H1 (cell line): Measurements from ENCODE around the gene ARID4B. TPM values are rescaled to one million over a fixed set of nuclear protein-coding genes. Genes with fewer than 3 reads are reported as not detected.

Source experiments
- CTCF ChIA-PET: fragments of 300-600 bp; sonication (Branson Sonifier 250); formaldehyde crosslinking; loops from one replicate; lab custom pipeline; 2021; ENCODE audit not compliant: partially characterized antibody; lab: Charles Lee
- POLR2A ChIA-PET: fragments of 300-600 bp; sonication (Branson Sonifier 250); formaldehyde crosslinking; loops from one replicate; lab custom pipeline; 2021; ENCODE audit warnings: inconsistent platforms; ENCODE audit not compliant: partially characterized antibody; lab: Charles Lee
- DNase-seq, 2 experiments: peaks; one replicate each; pipeline versions ENCODE4 v3.0.0 to v3.0.0-alpha.2; 2010 to 2022; ENCODE audit warnings: low spot score in 2 of 2, low read depth in 1 of 2, mixed read lengths in 1 of 2
- FAIRE-seq: peaks from 2 replicates; lab custom pipeline; 2011; peaks lifted over from hg19 to GRCh38; lab: Jason Lieb, UNC
- H2AFZ ChIP-seq: 2 replicates; pipeline ENCODE4 v1.8.1; 2012; ENCODE audit warnings: low read length, inconsistent platforms
- H2AK5ac ChIP-seq: 2 replicates; pipeline ENCODE4 v1.6.1; 2013; ENCODE audit warnings: low read depth, low read length
- H2BK120ac ChIP-seq: replicated peaks from 2 replicates; pipeline ENCODE3; 2013; ENCODE audit warnings: low read depth, low read length, inconsistent platforms
- H2BK12ac ChIP-seq: 2 replicates; pipeline ENCODE4 v1.6.1; 2013; ENCODE audit warnings: low read depth, low read length
- H2BK15ac ChIP-seq: 2 replicates; pipeline ENCODE4 v1.6.1; 2013; ENCODE audit warnings: low read length
- H2BK20ac ChIP-seq: 2 replicates; pipeline ENCODE4 v1.6.1; 2013; ENCODE audit warnings: low read length
- H2BK5ac ChIP-seq: 2 replicates; pipeline ENCODE4 v1.6.1; 2013; ENCODE audit warnings: low read depth, low read length
- H3K14ac ChIP-seq: 2 replicates; pipeline ENCODE4 v1.6.1; 2013; ENCODE audit warnings: inconsistent platforms; ENCODE audit not compliant: insufficient read length
- H3K18ac ChIP-seq: 2 replicates; pipeline ENCODE4 v1.6.1; 2013; ENCODE audit warnings: low read length; ENCODE audit errors: extremely low read depth
- H3K23ac ChIP-seq: 2 replicates; pipeline ENCODE4 v1.6.1; 2013; ENCODE audit warnings: inconsistent platforms; ENCODE audit not compliant: insufficient read length
- H3K23me2 ChIP-seq: 2 replicates; pipeline ENCODE4 v1.6.1; 2013; ENCODE audit warnings: low read depth, low read length
- H3K27ac ChIP-seq: 2 replicates; pipeline ENCODE4 v1.6.1; 2011; ENCODE audit warnings: low read depth, low read length, inconsistent platforms
- H3K27me3 ChIP-seq, 4 experiments: replicated peaks in 1 of 4; 1 replicate in 1 of 4; 2 replicates in 3 of 4; pipeline versions ENCODE4 v1.6.1 to v1.8.1; 2011 to 2013; ENCODE audit warnings: low read length in 3 of 4, mild to moderate bottlenecking in 3 of 4, inconsistent platforms in 2 of 4, mixed read lengths in 2 of 4, moderate library complexity in 1 of 4; ENCODE audit not compliant: control insufficient read depth in 3 of 4, insufficient read depth in 3 of 4; ENCODE audit errors: extremely low read depth in 1 of 4
- H3K36me3 ChIP-seq, 4 experiments: 2 replicates each; pipeline versions ENCODE4 v1.6.1 to v1.8.1; 2011 to 2013; ENCODE audit warnings: mild to moderate bottlenecking in 4 of 4, low read length in 3 of 4, moderate library complexity in 2 of 4, control low read depth in 1 of 4, inconsistent platforms in 1 of 4; ENCODE audit not compliant: insufficient read depth in 4 of 4, control insufficient read depth in 2 of 4
- H3K4ac ChIP-seq: replicated peaks from 2 replicates; pipeline ENCODE3; 2013; ENCODE audit warnings: low read length, low read depth, mixed read lengths, inconsistent platforms; ENCODE audit not compliant: insufficient read length
- H3K4me1 ChIP-seq, 4 experiments: replicated peaks in 1 of 4; 1 replicate in 1 of 4; 2 replicates in 3 of 4; pipeline versions ENCODE4 v1.6.1 to v1.8.1; 2011 to 2013; ENCODE audit warnings: low read length in 3 of 4, inconsistent platforms in 2 of 4, mixed read lengths in 1 of 4; ENCODE audit not compliant: insufficient read depth in 4 of 4, control insufficient read depth in 3 of 4
- H3K4me2 ChIP-seq, 2 experiments: 2 replicates each; pipeline versions ENCODE4 v1.6.1 to v1.8.1; 2011 to 2013; ENCODE audit warnings: low read depth in 2 of 2, low read length in 2 of 2, control low read depth in 1 of 2, inconsistent platforms in 1 of 2, mild to moderate bottlenecking in 1 of 2; ENCODE audit not compliant: insufficient read depth in 1 of 2
- H3K4me3 ChIP-seq, 4 experiments: fragments of 200-600, 300-600 bp in 1 of 4; sonication (generic), shearing (Covaris generic), sonication (Bioruptor Twin) in 1 of 4; 2 replicates each; pipeline versions ENCODE4 v1.5.1 to v1.8.1; 2011 to 2016; ENCODE audit warnings: low read length in 4 of 4, low read depth in 3 of 4, control low read depth in 2 of 4, inconsistent platforms in 2 of 4, mild to moderate bottlenecking in 2 of 4, mixed read lengths in 1 of 4, moderate library complexity in 1 of 4; ENCODE audit not compliant: insufficient read depth in 2 of 4; ENCODE audit errors: extremely low read depth in 1 of 4
- H3K56ac ChIP-seq: replicated peaks from 2 replicates; pipeline ENCODE3; 2013; ENCODE audit warnings: low read depth, mild to moderate bottlenecking, mixed read lengths, low read length, inconsistent platforms; ENCODE audit not compliant: insufficient read length
- H3K79me1 ChIP-seq: 2 replicates; pipeline ENCODE4 v1.6.1; 2013; ENCODE audit warnings: low read depth, low read length, control low read depth
- H3K79me2 ChIP-seq, 2 experiments: 2 replicates each; pipeline versions ENCODE4 v1.6.1 to v1.8.1; 2012 to 2013; ENCODE audit warnings: low read length in 2 of 2, mild to moderate bottlenecking in 2 of 2, inconsistent platforms in 1 of 2; ENCODE audit not compliant: insufficient read depth in 2 of 2, control insufficient read depth in 1 of 2
- H3K9ac ChIP-seq, 4 experiments: replicated peaks in 1 of 4; 1 replicate in 1 of 4; 2 replicates in 3 of 4; pipeline versions ENCODE4 v1.6.1 to v1.8.1; 2011 to 2013; ENCODE audit warnings: low read depth in 3 of 4, low read length in 3 of 4, control low read depth in 2 of 4, mild to moderate bottlenecking in 2 of 4, moderate library complexity in 2 of 4, inconsistent platforms in 1 of 4; ENCODE audit errors: extremely low read depth in 1 of 4
- H3K9me3 ChIP-seq, 2 experiments: 2 replicates each; pipeline versions ENCODE4 v1.6.1 to v1.8.1; 2012 to 2013; ENCODE audit warnings: mild to moderate bottlenecking in 2 of 2, moderate library complexity in 2 of 2, control low read depth in 1 of 2, inconsistent platforms in 1 of 2, low read depth in 1 of 2, low read length in 1 of 2, mixed read lengths in 1 of 2; ENCODE audit not compliant: insufficient read depth in 2 of 2
- H4K20me1 ChIP-seq, 2 experiments: replicated peaks in 1 of 2; 2 replicates each; pipeline versions ENCODE3 to v1.8.1; 2011 to 2013; ENCODE audit warnings: inconsistent platforms in 2 of 2, low read length in 2 of 2, mild to moderate bottlenecking in 1 of 2; ENCODE audit not compliant: insufficient read depth in 2 of 2, control insufficient read depth in 1 of 2
- H4K5ac ChIP-seq: 2 replicates; pipeline ENCODE4 v1.6.1; 2013; ENCODE audit warnings: low read length, low read depth, mixed read lengths, inconsistent platforms; ENCODE audit not compliant: insufficient read length
- H4K8ac ChIP-seq: 2 replicates; pipeline ENCODE4 v1.8.0; 2013; ENCODE audit warnings: mild to moderate bottlenecking, moderate library complexity, low read length, inconsistent platforms; ENCODE audit not compliant: insufficient read depth; ENCODE audit errors: extremely low read depth
- H4K91ac ChIP-seq: replicated peaks from 2 replicates; pipeline ENCODE3; 2013; ENCODE audit warnings: low read length, mixed read lengths, inconsistent platforms; ENCODE audit not compliant: insufficient read length
- BACH1 ChIP-seq: IDR thresholded peaks from 2 replicates; pipeline ENCODE4 v1.6.1; 2012; ENCODE audit warnings: low read length, improper control_type of control experiment
- BCL11A ChIP-seq, 2 experiments: IDR thresholded peaks; one replicate each; pipeline ENCODE4 v1.6.1; 2011; ENCODE audit warnings: low read depth in 2 of 2, low read length in 2 of 2, mild to moderate bottlenecking in 2 of 2
- GABPA ChIP-seq: IDR thresholded peaks from 2 replicates; pipeline ENCODE4 v1.6.1; 2011; ENCODE audit warnings: mild to moderate bottlenecking, low read length, moderate library complexity, borderline replicate concordance; ENCODE audit not compliant: insufficient read depth
- KDM1A ChIP-seq: fragments of 200-600, 300-600 bp; sonication (generic); IDR thresholded peaks from 2 replicates; pipeline ENCODE4 v1.7.1; 2016; ENCODE audit warnings: mild to moderate bottlenecking, low read length, borderline replicate concordance
- POLR2A ChIP-seq, 2 experiments: IDR thresholded peaks; 1 replicate in 1 of 2; 2 replicates in 1 of 2; pipeline ENCODE4 v1.6.1; 2011; ENCODE audit warnings: low read depth in 2 of 2, low read length in 2 of 2, mild to moderate bottlenecking in 2 of 2; ENCODE audit errors: control extremely low read depth in 1 of 2
- TAF7 ChIP-seq: optimal IDR thresholded peaks from 2 replicates; pipeline ENCODE3; 2011; ENCODE audit warnings: low read depth, mild to moderate bottlenecking, inconsistent platforms, low read length, moderate library complexity, borderline replicate concordance
- WGBS, 2 experiments: shearing (Covaris generic) in 1 of 2; methylation state at CpG; one replicate each; pipeline versions ENCODE4 v1.1.6 to v1.1.7; 2013 to 2015; ENCODE audit warnings: low lambda C conversion rate in 2 of 2, mixed read lengths in 2 of 2, inconsistent platforms in 1 of 2, low coverage in 1 of 2, missing lambda C conversion rate in 1 of 2; ENCODE audit not compliant: insufficient replicate concordance in 2 of 2, insufficient coverage in 1 of 2, insufficient read length in 1 of 2; ENCODE audit errors: extremely low coverage in 1 of 2, missing lambda C conversion rate in 1 of 2; 5-methylcytosine and 5-hydroxymethylcytosine counted together
- polyA plus RNA-seq, 7 experiments: library from polyadenylated mRNA; depleted of rRNA in 3 of 7; stranded (reverse) in 5 of 7; unstranded in 2 of 7; fragments of >200 nt in 5 of 7; fragments of 200-250 nt in 2 of 7; gene quantifications; 1 replicate in 5 of 7; 2 replicates in 1 of 7; 4 replicates in 1 of 7; pipeline versions ENCODE4 v1.2.1 to v1.2.3, GENCODE V29; 2011 to 2013; ENCODE audit warnings: missing spikeins in 2 of 7, mixed read lengths in 2 of 7
- total RNA-seq: library from RNA; stranded (reverse); fragmentation: NEBNext Ultra II Directional; extraction: Animal tissue kit (Norgen Biotek cat#: 25700); gene quantifications from 2 replicates; pipeline ENCODE4 v1.2.1, GENCODE V29; 2021
- TF ChIP-seq, protein P1 (sequence below): IDR thresholded peaks from 2 replicates; pipeline ENCODE4 v1.6.1; 2011; ENCODE audit warnings: low read length, improper control_type of control experiment
- TF ChIP-seq, protein P2 (sequence below): IDR thresholded peaks from 2 replicates; pipeline ENCODE4 v1.6.1; 2012; ENCODE audit warnings: inconsistent platforms

Gene ARID4B
- total and polyA plus RNA-seq, 2 of the 8 experiments (the other 6 are each of a cell fraction or from before 2014, with no cell fraction given): 5.1 to 28.8 TPM

DNA sequence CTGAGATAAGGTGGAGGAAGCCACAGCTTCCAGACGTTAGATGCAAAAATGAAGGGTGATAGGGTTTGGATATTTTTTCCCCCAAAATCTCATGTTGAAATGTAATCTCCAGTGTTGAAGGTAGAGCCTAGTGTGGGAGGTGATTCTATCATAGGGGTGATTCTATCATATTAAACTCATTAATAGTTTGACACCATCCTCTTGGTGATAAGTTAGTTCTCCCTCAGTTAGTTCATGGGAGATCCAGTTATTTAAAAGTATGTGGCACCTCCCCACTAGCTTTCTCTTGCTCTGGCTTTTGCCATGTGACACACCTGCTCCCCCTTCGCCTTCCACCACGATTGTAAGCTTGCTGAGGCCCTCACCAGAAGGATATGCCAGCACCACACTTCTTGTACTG, 30.9 kb upstream of the ARID4B start:
- Histone ChIP-seq H2BK12ac (no peak overlapping the region), H3K9ac (no peak overlapping the region), H2BK20ac (no peak overlapping the region), H3K23ac (no peak overlapping the region), H4K20me1 (no peaks in the 10 kb centered on the region), H3K79me1 (no peaks in the 10 kb centered on the region), H2AK5ac (no peak overlapping the region), H3K23me2 (no peaks in the 10 kb centered on the region; the same call in none of the 2 replicates), H3K9me3 (no peaks in the 10 kb centered on the region), H3K4ac (no peak overlapping the region), H3K27ac (no peak overlapping the region), H4K5ac (no peak overlapping the region), H3K18ac (no peak overlapping the region), H3K36me3 (no peaks in the 10 kb centered on the region), H4K91ac (no peak overlapping the region), H2BK120ac (no peak overlapping the region), H3K79me2 (no peaks in the 10 kb centered on the region)
- DNase-seq (no peak), FAIRE-seq (no peak)
- POLR2A ChIA-PET: interaction anchor here (0.7 to 1.8 kb wide), 2 partner anchors 8 to 31 kb away, joined by 4 to 6 read pairs; partner anchors contain the start of genes ARID4B, GGPS1 and TBCE
- TF ChIP-seq BACH1 (no peak), BCL11A (IDR thresholded peaks at IDR 0.05; ENCODE audit: low read depth in 2 of 2, low read length in 2 of 2) (no peak), GABPA (no peak), KDM1A (no peak), POLR2A (IDR thresholded peaks at IDR 0.05; ENCODE audit: control extremely low read depth in 1 of 2, low read depth in 2 of 2, low read length in 2 of 2) (no peak), TAF7 (no peak)
- TF ChIP-seq, protein P1, sequence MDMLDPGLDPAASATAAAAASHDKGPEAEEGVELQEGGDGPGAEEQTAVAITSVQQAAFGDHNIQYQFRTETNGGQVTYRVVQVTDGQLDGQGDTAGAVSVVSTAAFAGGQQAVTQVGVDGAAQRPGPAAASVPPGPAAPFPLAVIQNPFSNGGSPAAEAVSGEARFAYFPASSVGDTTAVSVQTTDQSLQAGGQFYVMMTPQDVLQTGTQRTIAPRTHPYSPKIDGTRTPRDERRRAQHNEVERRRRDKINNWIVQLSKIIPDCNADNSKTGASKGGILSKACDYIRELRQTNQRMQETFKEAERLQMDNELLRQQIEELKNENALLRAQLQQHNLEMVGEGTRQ: no peak
- TF ChIP-seq, protein P2, sequence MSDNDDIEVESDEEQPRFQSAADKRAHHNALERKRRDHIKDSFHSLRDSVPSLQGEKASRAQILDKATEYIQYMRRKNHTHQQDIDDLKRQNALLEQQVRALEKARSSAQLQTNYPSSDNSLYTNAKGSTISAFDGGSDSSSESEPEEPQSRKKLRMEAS: no peak
- TF ChIP-seq, all 59 proteins: peak for 0
- WGBS, 2 experiments: 98% methylated on average over 3 of the region's 3 CpGs; no CpG with 5 or more reads in 1 of the 2 experiments
- Histone ChIP-seq H2AFZ (no peak overlapping the region), H3K56ac (no peak overlapping the region), H3K27me3 (no peaks in the 10 kb centered on the region), H2BK5ac (no peak overlapping the region), H3K14ac (no peak overlapping the region), H4K8ac (no peak overlapping the region), H3K4me3 (no peak overlapping the region), H2BK15ac (no peak overlapping the region), H3K4me2 (no peak overlapping the region), H3K4me1 (peaks cover 3 to 5% (median 4%) of the 10 kb centered on the region in 4 experiments; a peak in 4 of 7 replicates)
- CTCF ChIA-PET: interaction anchor here (1.1 to 1.8 kb wide), 2 partner anchors 17 to 58 kb away, joined by 5 to 7 read pairs; no protein-coding TSS in a partner anchor
